CD4-positive, alpha-beta T cell (primary cell): ENCODE measurements around the gene MXI1. TPM values are rescaled to one million over a fixed set of nuclear protein-coding genes. Genes with fewer than 3 reads are reported as not detected.
A peak's percentile ranks its signal among the peaks of the same experiment; 100 is the strongest.
"Not testable (repeated sequence)": the region's sequence is repeated elsewhere in the genome, so short reads cannot be mapped to it uniquely, and the experiment has no call there.

ENCODE experiments used
- ATAC-seq: fragments of 200-7000 bp; cut with Tn5 transposase; one replicate; pipeline ENCODE4 v1.10.0; 2022; ENCODE audit warnings: mild to moderate bottlenecking; ENCODE audit not compliant: poor library complexity
- CTCF ChIA-PET: fragments of 350-600 bp; sonication (Branson Sonifier 250); formaldehyde crosslinking; loops from one replicate; lab custom pipeline; 2021; ENCODE audit warnings: antibody characterized with exemption, inconsistent platforms; lab: Charles Lee
- POLR2A ChIA-PET: fragments of 350-600 bp; sonication (Branson Sonifier 250); formaldehyde crosslinking; loops from one replicate; lab custom pipeline; 2021; ENCODE audit warnings: antibody characterized with exemption, inconsistent platforms; lab: Charles Lee
- DNase-seq, 14 experiments: peaks; one replicate each; pipeline ENCODE4 v3.0.0-alpha.2; 2013 to 2020; ENCODE audit warnings: mixed read lengths in 2 of 14
- H3K27ac ChIP-seq, 2 donors: one replicate each; pipeline versions ENCODE4 v1.5.1 to v1.7.0; 2013; ENCODE audit warnings: low read length in 2 of 2, low read depth in 1 of 2, mild to moderate bottlenecking in 1 of 2
- H3K27me3 ChIP-seq, 2 experiments: 1 replicate in 1 of 2; 2 replicates in 1 of 2; pipeline versions ENCODE4 v1.6.1 to v1.7.0; 2013; ENCODE audit warnings: low read length in 2 of 2, control low read depth in 1 of 2, mild to moderate bottlenecking in 1 of 2, moderate library complexity in 1 of 2; ENCODE audit not compliant: insufficient read depth in 2 of 2, control insufficient read depth in 1 of 2
- H3K36me3 ChIP-seq: one replicate; pipeline ENCODE4 v1.6.1; 2013; ENCODE audit warnings: low read length, control low read depth; ENCODE audit not compliant: insufficient read depth
- H3K4me1 ChIP-seq: one replicate; pipeline ENCODE4 v1.6.1; 2013; ENCODE audit warnings: low read length, control low read depth; ENCODE audit not compliant: insufficient read depth
- H3K4me3 ChIP-seq: one replicate; pipeline ENCODE4 v1.5.1; 2013; ENCODE audit warnings: mild to moderate bottlenecking, low read length, moderate library complexity
- H3K9me3 ChIP-seq, 2 experiments: 1 replicate in 1 of 2; 2 replicates in 1 of 2; pipeline versions ENCODE4 v1.6.1 to v1.7.0; 2013; ENCODE audit warnings: low read length in 2 of 2, mild to moderate bottlenecking in 2 of 2, control low read depth in 1 of 2, moderate library complexity in 1 of 2; ENCODE audit not compliant: control insufficient read depth in 1 of 2, insufficient read depth in 1 of 2
- H3K27ac Mint-ChIP-seq: one replicate; pipeline ENCODE4 v1.8.0; 2020; ENCODE audit warnings: mixed read lengths
- H3K27me3 Mint-ChIP-seq: one replicate; pipeline ENCODE4 v1.8.0; 2021; ENCODE audit warnings: mixed read lengths
- H3K36me3 Mint-ChIP-seq: one replicate; pipeline ENCODE4 v1.8.0; 2021; ENCODE audit warnings: low read depth, mixed read lengths
- H3K4me1 Mint-ChIP-seq: one replicate; pipeline ENCODE4 v1.8.0; 2021; ENCODE audit warnings: low read depth, mixed read lengths
- H3K4me3 Mint-ChIP-seq: one replicate; pipeline ENCODE4 v1.8.0; 2020; ENCODE audit warnings: mild to moderate bottlenecking, mixed read lengths
- H3K9me3 Mint-ChIP-seq: one replicate; pipeline ENCODE4 v1.8.0; 2020; ENCODE audit warnings: mixed read lengths
- CTCF ChIP-seq: fragments of 200-600 bp; IDR thresholded peaks from one replicate; pipeline ENCODE4 v1.8.0; 2022; ENCODE audit warnings: antibody characterized with exemption, mild to moderate bottlenecking
- intact Hi-C, 2 experiments: fragments of 100-400 bp; cut with DNase I in 1 of 2; cut with micrococcal nuclease in 1 of 2; formaldehyde crosslinking; loops; one replicate each; pipeline versions ENCODE4 v1.15.1 to v1.9.0; 2023 to 2025; cut with DNase I, micrococcal nuclease
- total RNA-seq, 174 experiments: library from RNA in 2 of 174; stranded (reverse) in 2 of 174; gene quantifications; one replicate each; pipeline ENCODE4 v1.2.3 and lab custom pipeline; 2021 to 2026

MXI1 gene
- total RNA-seq, 2 experiments from 2014 or later: 74.3 to 84.3 TPM

GRCh38 chr10:110192552-110192951 lies 14.9 kb upstream of the MXI1 start:
- Histone ChIP-seq H3K9me3 (no peaks in the 10 kb centered on the region), H3K36me3 (no peaks in the 10 kb centered on the region), H3K4me1 (no peaks in the 10 kb centered on the region), H3K4me3 (no peak overlapping the region), H3K27me3 (peaks cover 4 to 5% of the 10 kb centered on the region in 2 experiments), H3K27ac (no peak overlapping the region)
- Mint-ChIP-seq H3K4me1 (no peaks in the 10 kb centered on the region), H3K9me3 (no peaks in the 10 kb centered on the region), H3K4me3 (no peak overlapping the region), H3K27me3 (peaks cover 42% of the 10 kb centered on the region), H3K36me3 (no peaks in the 10 kb centered on the region), H3K27ac (no peak overlapping the region)
- ATAC-seq (no peak), DNase-seq (peak in 2 of 14 experiments; percentile 34 to 50)
- intact Hi-C loops: no loop called here
- ChIA-PET POLR2A (no interaction called here), CTCF (interaction anchor here (1.9 kb wide), 1 partner anchor 13 kb away, joined by 4 read pairs; no protein-coding TSS in a partner anchor)
- no peak for TF ChIP-seq CTCF

GRCh38 chr10:110200503-110200902 lies 6.9 kb upstream of the MXI1 start:
- no peaks in the 10 kb centered on the region for H3K4me1 ChIP-seq
- intact Hi-C loops: loop anchor here in 1 of 2 experiments (5.0 kb wide), 1 partner anchor 43 kb away; no protein-coding TSS in a partner anchor
- no peak for TF ChIP-seq CTCF
- ATAC-seq (no peak), DNase-seq (no peak)
- Mint-ChIP-seq H3K36me3 (no peaks in the 10 kb centered on the region), H3K27ac (no peak overlapping the region), H3K4me3 (no peak overlapping the region), H3K27me3 (peaks cover 24% of the 10 kb centered on the region), H3K9me3 (no peaks in the 10 kb centered on the region), H3K4me1 (no peaks in the 10 kb centered on the region)
- CTCF ChIA-PET: interaction anchor here (1.2 kb wide), 1 partner anchor 29 kb away, joined by 3 read pairs; no protein-coding TSS in a partner anchor
- H3K9me3 ChIP-seq: no peaks in the 10 kb centered on the region
- H3K4me3 ChIP-seq: no peak overlapping the region
- H3K27me3 ChIP-seq: peaks cover 0 to 4% of the 10 kb centered on the region in 2 experiments
- H3K27ac ChIP-seq: no peak overlapping the region
- no peaks in the 10 kb centered on the region for H3K36me3 ChIP-seq
- POLR2A ChIA-PET: interaction anchor here (0.5 to 2.2 kb wide), 3 partner anchors 8 to 14 kb away, joined by 3 to 15 read pairs (median 9); no protein-coding TSS in a partner anchor

- DNase-seq, CTCF ChIA-PET: not testable (repeated sequence)
Measured at GRCh38 chr10:110201046-110201445, 6.4 kb upstream of the MXI1 start.

More at GRCh38 chr10:110201046-110201445, 6.4 kb upstream of the MXI1 start:
- H3K4me1 Mint-ChIP-seq, H3K36me3 Mint-ChIP-seq, POLR2A ChIA-PET, H3K9me3 Mint-ChIP-seq, H3K27ac Mint-ChIP-seq, H3K4me1 ChIP-seq, H3K4me3 Mint-ChIP-seq, H3K36me3 ChIP-seq, H3K27me3 ChIP-seq, H3K27ac ChIP-seq, H3K4me3 ChIP-seq, H3K9me3 ChIP-seq, ATAC-seq: not testable (repeated sequence)
- peaks cover 22% of the 10 kb centered on the region for H3K27me3 Mint-ChIP-seq
- intact Hi-C loops: loop anchor here in 1 of 2 experiments (5.0 kb wide), 1 partner anchor 44 kb away; no protein-coding TSS in a partner anchor
